Glutamatergic neuron (in vitro differentiated cells): ENCODE results near the gene LYPD5. TPM values are rescaled to one million over a fixed set of nuclear protein-coding genes. Genes with fewer than 3 reads are reported as not detected.
"Not testable (repeated sequence)": the region's sequence is repeated elsewhere in the genome, so short reads cannot be mapped to it uniquely, and the experiment has no call there.

ENCODE experiments used
- DNase-seq: peaks from one replicate; pipeline ENCODE4 v3.0.0; 2022
- H3K27ac Mint-ChIP-seq: one replicate; pipeline ENCODE4 v1.8.0; 2020; ENCODE audit warnings: mild to moderate bottlenecking, mixed read lengths, inconsistent platforms; ENCODE audit not compliant: unreplicated experiment
- H3K27me3 Mint-ChIP-seq: one replicate; pipeline ENCODE4 v1.8.0; 2020; ENCODE audit warnings: mild to moderate bottlenecking, moderate library complexity, mixed read lengths, inconsistent platforms; ENCODE audit not compliant: unreplicated experiment
- H3K36me3 Mint-ChIP-seq: one replicate; pipeline ENCODE4 v1.8.0; 2020; ENCODE audit warnings: mild to moderate bottlenecking, mixed read lengths, inconsistent platforms; ENCODE audit not compliant: unreplicated experiment
- H3K4me1 Mint-ChIP-seq: one replicate; pipeline ENCODE4 v1.8.0; 2020; ENCODE audit warnings: mild to moderate bottlenecking, low read depth, mixed read lengths, inconsistent platforms; ENCODE audit not compliant: unreplicated experiment
- H3K4me3 Mint-ChIP-seq: one replicate; pipeline ENCODE4 v1.8.0; 2020; ENCODE audit warnings: mild to moderate bottlenecking, mixed read lengths, inconsistent platforms; ENCODE audit not compliant: unreplicated experiment
- H3K9me3 Mint-ChIP-seq: one replicate; pipeline ENCODE4 v1.8.0; 2020; ENCODE audit warnings: mild to moderate bottlenecking, moderate library complexity, mixed read lengths, inconsistent platforms; ENCODE audit not compliant: unreplicated experiment
- CTCF ChIP-seq: fragments of 200-600 bp; sonication (generic); IDR thresholded peaks from one replicate; pipeline ENCODE4 v1.5.0; 2021; ENCODE audit not compliant: partially characterized antibody, unreplicated experiment
- total RNA-seq: library from RNA; stranded (reverse); fragmentation: NEBNext Ultra II Directional; extraction: Animal tissue kit (Norgen Biotek cat#: 25700); gene quantifications from one replicate; pipeline ENCODE4 v1.2.1, GENCODE V29; 2021; ENCODE audit not compliant: unreplicated experiment

LYPD5 gene
- total RNA-seq, 1 donor from 2014 or later, result not detected

GRCh38 chr19:43820098-43820883, 18.0 kb upstream of the LYPD5 start:
- H3K9me3 Mint-ChIP-seq, result peaks cover 1% of the 10 kb centered on the region
- H3K27ac Mint-ChIP-seq, result no peak overlapping the region
- peak; percentile 26 for DNase-seq
- H3K4me3 Mint-ChIP-seq, result peak overlapping the region; percentile 89
- H3K4me1 Mint-ChIP-seq, result peaks cover 2% of the 10 kb centered on the region
- no peak for TF ChIP-seq CTCF
- H3K27me3 Mint-ChIP-seq, result peaks cover 7% of the 10 kb centered on the region
- no peaks in the 10 kb centered on the region for H3K36me3 Mint-ChIP-seq

GRCh38 chr19:43818500-43818899, 16.3 kb upstream of the LYPD5 start:
- Mint-ChIP-seq H3K27me3 (peaks cover 6% of the 10 kb centered on the region), H3K4me1 (peaks cover 2% of the 10 kb centered on the region), H3K9me3 (peaks cover 1% of the 10 kb centered on the region), H3K36me3 (no peaks in the 10 kb centered on the region), H3K4me3 (no peak overlapping the region), H3K27ac (no peak overlapping the region)
- TF ChIP-seq CTCF, result no peak
- DNase-seq, result no peak

GRCh38 chr19:43817454-43817853, 15.2 kb upstream of the LYPD5 start:
- not testable (repeated sequence) for H3K27ac Mint-ChIP-seq, H3K27me3 Mint-ChIP-seq, H3K9me3 Mint-ChIP-seq, H3K4me3 Mint-ChIP-seq, H3K36me3 Mint-ChIP-seq, DNase-seq, H3K4me1 Mint-ChIP-seq

- TF ChIP-seq CTCF, result no peak
- Mint-ChIP-seq H3K36me3 (no peaks in the 10 kb centered on the region), H3K4me1 (no peaks in the 10 kb centered on the region), H3K27me3 (no peaks in the 10 kb centered on the region), H3K9me3 (no peaks in the 10 kb centered on the region), H3K4me3 (no peak overlapping the region), H3K27ac (no peak overlapping the region)
- no peak for DNase-seq
Observed at GRCh38 chr19:43814663-43815352, 12.6 kb upstream of the LYPD5 start.

GRCh38 chr19:43812688-43813087, 10.4 kb upstream of the LYPD5 start:
- Mint-ChIP-seq H3K36me3 (no peaks in the 10 kb centered on the region), H3K9me3 (no peaks in the 10 kb centered on the region), H3K4me3 (no peak overlapping the region), H3K27me3 (no peaks in the 10 kb centered on the region), H3K27ac (no peak overlapping the region), H3K4me1 (no peaks in the 10 kb centered on the region)
- no peak for DNase-seq
- no peak for TF ChIP-seq CTCF
